ENCODE measurements around the gene KRTAP2-1. TPM values are rescaled to one million over a fixed set of nuclear protein-coding genes. Genes with fewer than 3 reads are reported as not detected.

The KRTAP2-1 gene
- total RNA-seq, 2 donors from 2014 or later: not detected

GRCh38 chr17:41024697-41025096 is 22.4 kb downstream of the KRTAP2-1 start:
- TF ChIP-seq CTCF (IDR thresholded peaks at IDR 0.05): no peak
- intact Hi-C loops (cut with DNase I): no loop called here
- no peaks in the 10 kb centered on the region for H3K4me1 ChIP-seq

GRCh38 chr17:41020336-41020735 is 26.8 kb downstream of the KRTAP2-1 start:
- no peak for TF ChIP-seq CTCF (IDR thresholded peaks at IDR 0.05)
- intact Hi-C loops (cut with DNase I): no loop called here
- no peak for DNase-seq

More at GRCh38 chr17:41024697-41025096, 22.4 kb downstream of the KRTAP2-1 start:
- DNase-seq: no peak
- Histone ChIP-seq H3K4me3 (no peak overlapping the region), H3K27ac (no peak overlapping the region), H3K36me3 (no peaks in the 10 kb centered on the region), H3K27me3 (no peaks in the 10 kb centered on the region), H3K9ac (ENCODE audit: low read depth in 2 of 2, low read length in 2 of 2) (no peak overlapping the region), H3K9me3 (no peaks in the 10 kb centered on the region)

GRCh38 chr17:41019415-41019814 is 27.7 kb downstream of the KRTAP2-1 start:
- Histone ChIP-seq H3K27me3 (no peaks in the 10 kb centered on the region), H3K9me3 (no peaks in the 10 kb centered on the region), H3K4me1 (no peaks in the 10 kb centered on the region), H3K36me3 (no peaks in the 10 kb centered on the region), H3K9ac (ENCODE audit: low read depth in 2 of 2, low read length in 2 of 2) (no peak overlapping the region), H3K4me3 (no peak overlapping the region), H3K27ac (no peak overlapping the region)
- intact Hi-C loops (cut with DNase I): no loop called here
- DNase-seq: no peak
- TF ChIP-seq CTCF (IDR thresholded peaks at IDR 0.05): no peak

More at GRCh38 chr17:41020336-41020735, 26.8 kb downstream of the KRTAP2-1 start:
- Histone ChIP-seq H3K27ac (no peak overlapping the region), H3K27me3 (no peaks in the 10 kb centered on the region), H3K36me3 (no peaks in the 10 kb centered on the region), H3K4me3 (no peak overlapping the region), H3K4me1 (no peaks in the 10 kb centered on the region), H3K9ac (ENCODE audit: low read depth in 2 of 2, low read length in 2 of 2) (no peak overlapping the region), H3K9me3 (no peaks in the 10 kb centered on the region)

- Histone ChIP-seq H3K27ac (no peak overlapping the region), H3K9me3 (no peaks in the 10 kb centered on the region), H3K9ac (ENCODE audit: low read depth in 2 of 2, low read length in 2 of 2) (no peak overlapping the region), H3K27me3 (no peaks in the 10 kb centered on the region), H3K36me3 (no peaks in the 10 kb centered on the region), H3K4me1 (no peaks in the 10 kb centered on the region), H3K4me3 (no peak overlapping the region)
- no peak for DNase-seq
- no peak for TF ChIP-seq CTCF (IDR thresholded peaks at IDR 0.05)
- intact Hi-C loops (cut with DNase I): no loop called here
These were observed 28.6 kb downstream of the KRTAP2-1 start for GRCh38 chr17:41018541-41018940.

- Histone ChIP-seq H3K27me3 (no peaks in the 10 kb centered on the region), H3K36me3 (no peaks in the 10 kb centered on the region), H3K27ac (no peak overlapping the region), H3K9me3 (no peaks in the 10 kb centered on the region), H3K4me1 (no peaks in the 10 kb centered on the region), H3K4me3 (no peak overlapping the region), H3K9ac (ENCODE audit: low read depth in 2 of 2, low read length in 2 of 2) (no peak overlapping the region)
- DNase-seq: no peak
- intact Hi-C loops (cut with DNase I): no loop called here
- TF ChIP-seq CTCF (IDR thresholded peaks at IDR 0.05): no peak
These were observed 30.4 kb downstream of the KRTAP2-1 start for GRCh38 chr17:41016578-41017215.
